Suprapubic skin (tissue), 4 donors: ENCODE results near the gene OGG1.

ENCODE experiments used
- EP300 ChIP-seq: sonication (generic); formaldehyde crosslinking; IDR thresholded peaks from one replicate; pipeline ENCODE4 v1.6.1; 2017; ENCODE audit warnings: antibody characterized with exemption
- POLR2A ChIP-seq, 2 donors: fragments of 450-650 bp; IDR thresholded peaks; one replicate each; pipeline ENCODE4 v1.6.1; 2017; ENCODE audit warnings: antibody characterized with exemption in 2 of 2, mild to moderate bottlenecking in 2 of 2, moderate library complexity in 2 of 2
- POLR2AphosphoS5 ChIP-seq, 3 donors: sonication (generic); formaldehyde crosslinking; IDR thresholded peaks; one replicate each; pipeline ENCODE4 v1.6.1; 2017; ENCODE audit warnings: antibody characterized with exemption in 3 of 3
- TF ChIP-seq, protein P1 (sequence below), 2 donors: fragments of 200-600 bp in 1 of 2; fragments of 450-650 bp in 1 of 2; sonication (generic) in 1 of 2; IDR thresholded peaks; one replicate each; pipeline ENCODE4 v1.5.1; 2016 to 2019; ENCODE audit warnings: antibody characterized with exemption in 2 of 2, mild to moderate bottlenecking in 1 of 2, moderate library complexity in 1 of 2

DNA sequence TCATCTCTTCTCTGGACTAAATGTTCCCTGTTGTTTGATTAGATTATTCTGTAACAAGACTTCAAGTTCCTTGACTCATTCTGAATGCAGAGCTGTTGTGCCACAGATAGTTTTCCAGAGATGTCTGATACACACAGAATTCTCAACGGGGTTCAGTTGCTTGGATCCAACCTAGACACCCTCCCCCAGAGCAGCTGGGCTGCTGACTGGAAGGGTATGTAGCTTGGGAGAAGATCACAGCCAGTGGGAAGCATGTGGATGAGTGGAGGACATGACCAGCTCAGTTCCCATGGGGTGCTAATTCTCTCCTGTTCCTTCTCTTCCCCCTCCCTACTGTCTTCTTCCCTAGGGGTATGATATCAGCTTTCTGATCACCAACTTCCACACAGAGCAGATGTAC, 53.7 kb downstream of the OGG1 start:
- TF ChIP-seq, protein P1, sequence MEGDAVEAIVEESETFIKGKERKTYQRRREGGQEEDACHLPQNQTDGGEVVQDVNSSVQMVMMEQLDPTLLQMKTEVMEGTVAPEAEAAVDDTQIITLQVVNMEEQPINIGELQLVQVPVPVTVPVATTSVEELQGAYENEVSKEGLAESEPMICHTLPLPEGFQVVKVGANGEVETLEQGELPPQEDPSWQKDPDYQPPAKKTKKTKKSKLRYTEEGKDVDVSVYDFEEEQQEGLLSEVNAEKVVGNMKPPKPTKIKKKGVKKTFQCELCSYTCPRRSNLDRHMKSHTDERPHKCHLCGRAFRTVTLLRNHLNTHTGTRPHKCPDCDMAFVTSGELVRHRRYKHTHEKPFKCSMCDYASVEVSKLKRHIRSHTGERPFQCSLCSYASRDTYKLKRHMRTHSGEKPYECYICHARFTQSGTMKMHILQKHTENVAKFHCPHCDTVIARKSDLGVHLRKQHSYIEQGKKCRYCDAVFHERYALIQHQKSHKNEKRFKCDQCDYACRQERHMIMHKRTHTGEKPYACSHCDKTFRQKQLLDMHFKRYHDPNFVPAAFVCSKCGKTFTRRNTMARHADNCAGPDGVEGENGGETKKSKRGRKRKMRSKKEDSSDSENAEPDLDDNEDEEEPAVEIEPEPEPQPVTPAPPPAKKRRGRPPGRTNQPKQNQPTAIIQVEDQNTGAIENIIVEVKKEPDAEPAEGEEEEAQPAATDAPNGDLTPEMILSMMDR (IDR thresholded peaks at IDR 0.05), result no peak
- TF ChIP-seq POLR2A (IDR thresholded peaks at IDR 0.05) (no peak), EP300 (no peak), POLR2AphosphoS5 (IDR thresholded peaks at IDR 0.05) (no peak)
